Panc1 (cell line): ENCODE data around the gene KLRC4. TPM values are rescaled to one million over a fixed set of nuclear protein-coding genes. Genes with fewer than 3 reads are reported as not detected.
A peak's percentile ranks its signal among the peaks of the same experiment; 100 is the strongest.

ENCODE experiments used
- ATAC-seq: fragments of 200-7000 bp; cut with Tn5 transposase; 2 replicates; pipeline ENCODE4 v1.9.1; 2020; ENCODE audit warnings: mild to moderate bottlenecking, moderate library complexity
- Bru-seq: library from RNA; stranded (reverse); fragments of 400-500 nt; gene quantifications from one replicate; lab custom pipeline; 2021; lab: Mats Ljungman, UMichigan
- BruChase-seq, 2 experiments: library from RNA; stranded (reverse); fragments of 400-500 nt; gene quantifications; one replicate each; lab custom pipeline; 2021; lab: Mats Ljungman, UMichigan
- BruUV-seq: library from RNA; stranded (reverse); fragments of 400-500 nt; replicated peaks from 2 replicates; lab custom pipeline; 2021; lab: Mats Ljungman, UMichigan
- CTCF ChIA-PET: fragments of 300-600 bp; sonication (Branson Sonifier 250); formaldehyde crosslinking; loops from one replicate; lab custom pipeline; 2022; ENCODE audit warnings: antibody characterized with exemption; lab: Charles Lee
- POLR2A ChIA-PET: fragments of 300-600 bp; sonication (Branson Sonifier 250); formaldehyde crosslinking; loops from one replicate; lab custom pipeline; 2022; ENCODE audit warnings: antibody characterized with exemption; lab: Charles Lee
- DNase-seq: peaks from one replicate; pipeline ENCODE4 v3.0.0-alpha.2; 2010; ENCODE audit warnings: low read depth, low spot score
- H3K27ac ChIP-seq: 2 replicates; pipeline ENCODE4 v1.5.1; 2011; ENCODE audit warnings: mild to moderate bottlenecking, low read length, inconsistent platforms
- H3K27me3 ChIP-seq: fragments of 200-500 bp; sonication (Bioruptor generic); 2 replicates; pipeline ENCODE4 v1.6.0; 2014; ENCODE audit warnings: low read length, inconsistent platforms; ENCODE audit not compliant: control insufficient read depth, insufficient read depth
- H3K36me3 ChIP-seq: fragments of 200-500 bp; sonication (Bioruptor generic); 2 replicates; pipeline ENCODE4 v1.5.1; 2014; ENCODE audit warnings: inconsistent platforms, mild to moderate bottlenecking, low read length, moderate library complexity; ENCODE audit not compliant: control insufficient read depth, insufficient read depth
- H3K4me1 ChIP-seq: 2 replicates; pipeline ENCODE4 v1.5.1; 2011; ENCODE audit warnings: inconsistent platforms, mild to moderate bottlenecking, low read length, moderate library complexity; ENCODE audit not compliant: control insufficient read depth, insufficient read depth
- H3K4me3 ChIP-seq, 2 experiments: 2 replicates each; pipeline ENCODE4 v1.5.1; 2011 to 2012; ENCODE audit warnings: low read depth in 2 of 2, low read length in 2 of 2, mild to moderate bottlenecking in 2 of 2, inconsistent platforms in 1 of 2, moderate library complexity in 1 of 2
- H3K9me3 ChIP-seq: fragments of 200-500 bp; sonication (Bioruptor generic); 2 replicates; pipeline ENCODE4 v1.5.1; 2014; ENCODE audit warnings: low read depth, mild to moderate bottlenecking, inconsistent platforms, low read length, moderate library complexity; ENCODE audit not compliant: control insufficient read depth, insufficient read depth
- CTCF ChIP-seq: fragments of 450-650 bp; IDR thresholded peaks from 2 replicates; pipeline ENCODE4 v1.5.1; 2017; ENCODE audit warnings: mild to moderate bottlenecking
- POLR2AphosphoS5 ChIP-seq: IDR thresholded peaks from 2 replicates; pipeline ENCODE4 v1.6.1; 2012; ENCODE audit warnings: mild to moderate bottlenecking, low read depth, low read length, moderate library complexity
- SIN3A ChIP-seq: IDR thresholded peaks from 2 replicates; pipeline ENCODE4 v1.6.1; 2012; ENCODE audit warnings: low read depth, mild to moderate bottlenecking, low read length, moderate library complexity, borderline replicate concordance; ENCODE audit not compliant: insufficient read depth
- TCF7L2 ChIP-seq: IDR thresholded peaks from 2 replicates; pipeline ENCODE4 v1.6.1; 2011; ENCODE audit warnings: mild to moderate bottlenecking, low read depth, low read length, inconsistent platforms
- in situ Hi-C: cut with HindIII; loops from 2 replicates; pipeline ENCODE4 v1.10.0; 2016; ENCODE audit warnings: low sequenced_read_pairs, low pct_unique_long_range_greater_than_20kb
- intact Hi-C: fragments of 100-400 bp; cut with micrococcal nuclease; formaldehyde crosslinking; loops from one replicate; pipeline ENCODE4 v1.10.0; 2022; ENCODE audit not compliant: unreplicated experiment
- long read RNA-seq: library from polyadenylated mRNA; unstranded; transcript quantifications from one replicate; pipeline ENCODE4 v2.0.0, GENCODE V29; 2021; ENCODE audit not compliant: unreplicated experiment
- polyA plus RNA-seq: library from polyadenylated mRNA; unstranded; fragments of >200 nt; gene quantifications from one replicate; pipeline ENCODE4 v1.2.1, GENCODE V29; 2012; ENCODE audit warnings: missing spikeins; ENCODE audit not compliant: insufficient read length
- total RNA-seq: library from RNA; stranded (reverse); gene quantifications from one replicate; pipeline ENCODE4 v1.2.1, GENCODE V29; 2021; ENCODE audit not compliant: unreplicated experiment
- TF ChIP-seq, protein P1 (sequence below), 2 experiments: IDR thresholded peaks; 2 replicates each; pipeline ENCODE4 v1.6.1; 2011 to 2012; ENCODE audit warnings: low read depth in 2 of 2, control low read depth in 1 of 2, low read length in 1 of 2, mild to moderate bottlenecking in 1 of 2, moderate library complexity in 1 of 2; ENCODE audit not compliant: insufficient read depth in 1 of 2

KLRC4 gene
- total RNA-seq (1.4 TPM), Bru-seq, nascent RNA (percentile 47 among the genes with signal in this experiment), BruChase-seq, experiment 1, labeled RNA remaining after a 2-hour chase (percentile 58 among the genes with signal in this experiment), BruChase-seq, experiment 2, labeled RNA remaining after a 6-hour chase (percentile 48 among the genes with signal in this experiment)
- 0.65 TPM for polyA plus RNA-seq
- long read RNA-seq, partial matches to known transcripts, result 0 of 1 reads
- long read RNA-seq, other reads (novel, unspliced or antisense), result 1 of 1 reads

- H3K27ac ChIP-seq, result peak within 1 kb of the TSS; percentile 61
- TF ChIP-seq CTCF (no peak), TCF7L2 (no peak), SIN3A (no peak), POLR2AphosphoS5 (no peak)
- TF ChIP-seq, protein P1, sequence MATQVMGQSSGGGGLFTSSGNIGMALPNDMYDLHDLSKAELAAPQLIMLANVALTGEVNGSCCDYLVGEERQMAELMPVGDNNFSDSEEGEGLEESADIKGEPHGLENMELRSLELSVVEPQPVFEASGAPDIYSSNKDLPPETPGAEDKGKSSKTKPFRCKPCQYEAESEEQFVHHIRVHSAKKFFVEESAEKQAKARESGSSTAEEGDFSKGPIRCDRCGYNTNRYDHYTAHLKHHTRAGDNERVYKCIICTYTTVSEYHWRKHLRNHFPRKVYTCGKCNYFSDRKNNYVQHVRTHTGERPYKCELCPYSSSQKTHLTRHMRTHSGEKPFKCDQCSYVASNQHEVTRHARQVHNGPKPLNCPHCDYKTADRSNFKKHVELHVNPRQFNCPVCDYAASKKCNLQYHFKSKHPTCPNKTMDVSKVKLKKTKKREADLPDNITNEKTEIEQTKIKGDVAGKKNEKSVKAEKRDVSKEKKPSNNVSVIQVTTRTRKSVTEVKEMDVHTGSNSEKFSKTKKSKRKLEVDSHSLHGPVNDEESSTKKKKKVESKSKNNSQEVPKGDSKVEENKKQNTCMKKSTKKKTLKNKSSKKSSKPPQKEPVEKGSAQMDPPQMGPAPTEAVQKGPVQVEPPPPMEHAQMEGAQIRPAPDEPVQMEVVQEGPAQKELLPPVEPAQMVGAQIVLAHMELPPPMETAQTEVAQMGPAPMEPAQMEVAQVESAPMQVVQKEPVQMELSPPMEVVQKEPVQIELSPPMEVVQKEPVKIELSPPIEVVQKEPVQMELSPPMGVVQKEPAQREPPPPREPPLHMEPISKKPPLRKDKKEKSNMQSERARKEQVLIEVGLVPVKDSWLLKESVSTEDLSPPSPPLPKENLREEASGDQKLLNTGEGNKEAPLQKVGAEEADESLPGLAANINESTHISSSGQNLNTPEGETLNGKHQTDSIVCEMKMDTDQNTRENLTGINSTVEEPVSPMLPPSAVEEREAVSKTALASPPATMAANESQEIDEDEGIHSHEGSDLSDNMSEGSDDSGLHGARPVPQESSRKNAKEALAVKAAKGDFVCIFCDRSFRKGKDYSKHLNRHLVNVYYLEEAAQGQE (IDR thresholded peaks at IDR 0.05; ENCODE audit: insufficient read depth in 1 of 2, low read depth in 2 of 2, low read length in 1 of 2), result no peak
- peaks cover 7% of the 10 kb centered on the region; the same call in 1 of the 2 replicates for H3K4me1 ChIP-seq
- H3K27me3 ChIP-seq, result no peaks in the 10 kb centered on the region
- CTCF ChIA-PET, result no interaction called here
- in situ Hi-C loops (no loop called here), intact Hi-C loops (no loop called here)
- H3K36me3 ChIP-seq, result no peaks in the 10 kb centered on the region
- DNase-seq (no peak), ATAC-seq (peak; percentile 77; the same call in 1 of the 2 replicates)
- POLR2A ChIA-PET, result no interaction called here
- H3K4me3 ChIP-seq, result peak within 1 kb of the TSS in 1 of 2 experiments; percentile 12; a peak in 2 of 4 replicates
- 0 out of 2 replicates have a peak, but pooled peaks cover 2% of the 10 kb centered on the region for H3K9me3 ChIP-seq
- BruUV-seq, result no TSS peak
Observed at GRCh38 chr12:10409392-10409791, at the start of gene KLRC4. KLRC4 (minus strand) TSS chr12:10409757; CDS start chr12:10409575, 182 bp downstream.

- CTCF ChIA-PET, result no interaction called here
- Histone ChIP-seq H3K27me3 (no peaks in the 10 kb centered on the region), H3K4me1 (no peaks in the 10 kb centered on the region), H3K36me3 (no peaks in the 10 kb centered on the region), H3K9me3 (peaks cover 3% of the 10 kb centered on the region; the same call in 1 of the 2 replicates), H3K27ac (no peak overlapping the region), H3K4me3 (no peak overlapping the region)
- in situ Hi-C loops, result no loop called here
- no TSS peak for BruUV-seq
- DNase-seq (no peak), ATAC-seq (no peak)
- TF ChIP-seq CTCF, result no peak
- TF ChIP-seq POLR2AphosphoS5, result no peak
- TF ChIP-seq TCF7L2, result no peak
- TF ChIP-seq, protein P1 (IDR thresholded peaks at IDR 0.05; ENCODE audit: insufficient read depth in 1 of 2, low read depth in 2 of 2, low read length in 1 of 2), result no peak
- no peak for TF ChIP-seq SIN3A
- POLR2A ChIA-PET, result no interaction called here
- intact Hi-C loops, result no loop called here
Observed at GRCh38 chr12:10457760-10458159, 48.2 kb upstream of the KLRC4 start.
